ENCODE data around the gene HFE.
"Not testable (repeated sequence)": the region's sequence is repeated elsewhere in the genome, so short reads cannot be mapped to it uniquely, and the experiment has no call there.

The HFE gene

DNA sequence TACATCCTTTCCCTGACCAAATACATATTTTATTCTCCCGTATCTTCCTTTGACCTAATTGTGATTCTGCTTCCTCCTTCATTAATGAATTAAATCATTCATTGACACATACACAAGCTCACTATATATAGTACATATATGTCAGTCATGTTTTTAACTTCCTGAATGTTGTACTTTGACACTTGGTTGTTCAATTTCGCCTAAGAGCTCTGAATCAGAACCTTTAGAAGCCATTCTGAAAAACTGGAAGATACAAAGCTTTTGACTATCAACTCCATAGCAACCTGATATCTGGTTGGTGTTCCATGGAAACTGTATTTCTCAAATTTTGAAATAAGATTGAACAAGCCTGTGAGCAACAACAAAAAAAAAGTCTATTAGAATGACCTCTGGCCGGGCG is 27.3 kb upstream of the HFE start:
- no peak for DNase-seq

- DNase-seq, result peak; percentile 74 to 77
Observed at GRCh38 chr6:26064619-26065257, 22.5 kb upstream of the HFE start.

DNA sequence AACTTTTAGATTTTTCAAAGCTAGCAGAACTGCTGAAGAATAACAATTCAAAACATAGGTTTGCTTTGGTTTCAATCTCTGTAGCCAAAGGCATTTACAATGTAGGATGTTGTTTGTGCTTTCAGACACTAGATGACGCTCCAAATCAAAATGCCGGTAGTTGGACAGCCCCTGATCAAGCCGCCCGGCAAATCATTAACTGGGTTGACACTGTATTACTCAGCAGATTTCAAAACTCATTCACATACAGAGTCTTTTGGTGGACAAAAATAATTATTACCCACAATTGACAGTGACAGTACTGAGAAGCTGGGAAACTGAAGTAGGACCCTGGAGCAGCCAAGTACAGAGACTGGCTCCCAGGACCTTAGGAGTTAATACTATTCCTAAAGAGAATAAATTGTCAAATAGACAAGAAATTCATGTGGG is 21.3 kb upstream of the HFE start:
- peak; percentile 74 to 85 for DNase-seq

DNA sequence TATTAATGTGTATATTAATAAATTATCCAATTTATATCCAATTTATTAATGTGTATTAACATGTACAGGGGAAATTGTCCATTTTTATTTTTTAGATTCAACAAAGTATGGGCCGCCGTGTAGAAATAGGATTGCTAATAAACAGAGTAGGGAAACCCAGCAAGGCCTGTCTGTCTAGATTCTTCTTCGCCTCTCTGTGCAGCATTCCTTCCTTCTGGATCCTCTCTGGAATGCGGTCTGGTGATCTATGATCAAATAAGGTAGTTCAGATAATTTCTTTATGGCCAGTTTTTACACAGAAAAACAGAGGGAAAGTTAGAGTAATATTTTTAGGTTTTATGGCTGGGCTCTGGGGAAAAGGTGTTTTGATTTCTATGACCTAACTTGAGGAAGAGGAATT is 19.9 kb upstream of the HFE start:
- DNase-seq, result no peak

DNA sequence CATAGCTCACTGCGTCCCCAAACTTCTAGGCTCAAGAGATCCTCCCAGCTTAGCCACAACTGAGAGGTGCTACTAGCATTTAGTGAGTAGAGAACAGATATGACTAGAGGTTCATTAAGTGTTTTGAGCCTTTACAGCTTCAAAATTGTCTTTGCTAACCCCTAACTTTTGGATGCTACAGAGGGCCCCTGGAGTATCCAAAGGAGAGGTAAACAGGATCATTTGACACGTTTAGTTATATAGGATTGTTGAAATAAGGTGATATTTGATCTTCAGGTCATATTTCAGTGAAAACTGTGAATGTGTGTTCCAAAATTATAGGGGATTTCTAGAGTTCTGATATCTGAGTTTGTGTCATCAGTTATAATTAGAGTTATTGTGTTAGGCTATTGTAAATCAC is 19.2 kb upstream of the HFE start:
- DNase-seq, result no peak

DNA sequence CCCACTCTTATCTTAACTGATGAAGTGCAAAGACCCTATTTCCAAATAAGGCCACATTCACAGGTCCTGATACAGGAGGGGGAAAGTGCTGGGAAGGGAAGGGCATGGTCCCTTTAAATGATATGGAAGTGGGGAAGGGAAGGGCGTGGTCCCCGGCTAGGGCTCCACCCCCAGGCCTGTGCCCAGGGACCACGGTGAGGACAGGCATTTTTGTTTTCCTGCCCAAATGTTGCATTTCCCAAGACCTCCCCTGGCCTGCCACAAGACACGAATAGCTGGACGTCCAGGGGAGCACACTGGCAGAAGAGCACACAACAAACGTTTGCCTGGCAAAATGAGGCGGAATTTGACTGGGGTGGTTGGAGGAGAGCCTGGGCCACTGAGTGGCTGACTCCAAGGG is 16.1 kb upstream of the HFE start:
- no peak for DNase-seq

DNA sequence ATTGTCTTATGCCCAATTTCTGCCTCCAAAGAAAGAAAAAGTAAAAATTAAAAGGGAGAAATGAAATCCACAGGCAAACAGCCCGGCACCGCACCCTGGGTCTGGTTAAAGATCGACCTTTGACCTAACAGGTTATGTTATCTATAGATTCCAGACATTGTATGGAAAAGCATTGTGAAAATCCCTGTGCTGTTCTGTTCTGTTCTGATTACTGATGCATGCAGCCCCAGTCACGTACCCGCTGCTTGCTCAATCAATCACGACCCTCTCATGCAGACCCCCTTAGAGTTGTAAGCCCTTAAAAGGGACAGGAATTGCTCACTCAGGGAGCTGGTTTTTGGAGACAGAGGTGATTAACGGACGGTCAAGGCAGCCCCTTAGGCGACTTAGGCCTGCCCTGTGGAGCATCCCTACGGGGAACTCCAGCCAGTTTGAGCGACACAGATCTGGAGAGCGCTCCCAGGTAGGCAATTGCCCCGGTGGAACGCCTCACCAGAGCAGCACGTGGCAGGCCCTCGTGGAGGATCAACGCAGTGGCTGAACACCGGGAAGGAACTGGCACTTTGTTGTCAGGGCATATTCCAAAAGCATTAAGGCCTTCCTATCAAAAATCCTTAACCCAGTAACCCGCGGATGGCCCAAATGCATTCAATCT is 12.0 kb upstream of the HFE start:
- no peak for DNase-seq

GRCh38 chr6:26078066-26078465 is 9.2 kb upstream of the HFE start:
- DNase-seq, result not testable (repeated sequence)

GRCh38 chr6:26081096-26081495 is 6.1 kb upstream of the HFE start:
- DNase-seq, result not testable (repeated sequence)

- DNase-seq, result no peak
Observed at GRCh38 chr6:26086211-26086610, 1.0 kb upstream of the HFE start.

DNA sequence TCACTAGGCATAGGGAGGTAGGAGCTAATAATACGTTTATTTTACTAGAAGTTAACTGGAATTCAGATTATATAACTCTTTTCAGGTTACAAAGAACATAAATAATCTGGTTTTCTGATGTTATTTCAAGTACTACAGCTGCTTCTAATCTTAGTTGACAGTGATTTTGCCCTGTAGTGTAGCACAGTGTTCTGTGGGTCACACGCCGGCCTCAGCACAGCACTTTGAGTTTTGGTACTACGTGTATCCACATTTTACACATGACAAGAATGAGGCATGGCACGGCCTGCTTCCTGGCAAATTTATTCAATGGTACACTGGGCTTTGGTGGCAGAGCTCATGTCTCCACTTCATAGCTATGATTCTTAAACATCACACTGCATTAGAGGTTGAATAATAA is 1.1 kb downstream of the HFE start:
- DNase-seq, result no peak

DNA sequence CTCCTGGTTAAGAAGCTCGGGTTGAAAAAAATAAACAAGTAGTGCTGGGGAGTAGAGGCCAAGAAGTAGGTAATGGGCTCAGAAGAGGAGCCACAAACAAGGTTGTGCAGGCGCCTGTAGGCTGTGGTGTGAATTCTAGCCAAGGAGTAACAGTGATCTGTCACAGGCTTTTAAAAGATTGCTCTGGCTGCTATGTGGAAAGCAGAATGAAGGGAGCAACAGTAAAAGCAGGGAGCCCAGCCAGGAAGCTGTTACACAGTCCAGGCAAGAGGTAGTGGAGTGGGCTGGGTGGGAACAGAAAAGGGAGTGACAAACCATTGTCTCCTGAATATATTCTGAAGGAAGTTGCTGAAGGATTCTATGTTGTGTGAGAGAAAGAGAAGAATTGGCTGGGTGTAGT is 2.0 kb downstream of the HFE start:
- no peak for DNase-seq

GRCh38 chr6:26092443-26092842 is 5.2 kb downstream of the HFE start:
- DNase-seq, result no peak

- DNase-seq, result no peak
Observed at GRCh38 chr6:26094036-26094435, 6.8 kb downstream of the HFE start.

DNA sequence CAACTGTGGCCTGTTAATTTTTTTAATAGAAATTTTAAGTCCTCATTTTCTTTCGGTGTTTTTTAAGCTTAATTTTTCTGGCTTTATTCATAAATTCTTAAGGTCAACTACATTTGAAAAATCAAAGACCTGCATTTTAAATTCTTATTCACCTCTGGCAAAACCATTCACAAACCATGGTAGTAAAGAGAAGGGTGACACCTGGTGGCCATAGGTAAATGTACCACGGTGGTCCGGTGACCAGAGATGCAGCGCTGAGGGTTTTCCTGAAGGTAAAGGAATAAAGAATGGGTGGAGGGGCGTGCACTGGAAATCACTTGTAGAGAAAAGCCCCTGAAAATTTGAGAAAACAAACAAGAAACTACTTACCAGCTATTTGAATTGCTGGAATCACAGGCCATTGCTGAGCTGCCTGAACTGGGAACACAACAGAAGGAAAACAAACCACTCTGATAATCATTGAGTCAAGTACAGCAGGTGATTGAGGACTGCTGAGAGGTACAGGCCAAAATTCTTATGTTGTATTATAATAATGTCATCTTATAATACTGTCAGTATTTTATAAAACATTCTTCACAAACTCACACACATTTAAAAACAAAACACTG is 10.1 kb downstream of the HFE start:
- DNase-seq, result peak; percentile 64 to 76

- no peak for DNase-seq
Observed at GRCh38 chr6:26103141-26103769, 16.0 kb downstream of the HFE start.

DNA sequence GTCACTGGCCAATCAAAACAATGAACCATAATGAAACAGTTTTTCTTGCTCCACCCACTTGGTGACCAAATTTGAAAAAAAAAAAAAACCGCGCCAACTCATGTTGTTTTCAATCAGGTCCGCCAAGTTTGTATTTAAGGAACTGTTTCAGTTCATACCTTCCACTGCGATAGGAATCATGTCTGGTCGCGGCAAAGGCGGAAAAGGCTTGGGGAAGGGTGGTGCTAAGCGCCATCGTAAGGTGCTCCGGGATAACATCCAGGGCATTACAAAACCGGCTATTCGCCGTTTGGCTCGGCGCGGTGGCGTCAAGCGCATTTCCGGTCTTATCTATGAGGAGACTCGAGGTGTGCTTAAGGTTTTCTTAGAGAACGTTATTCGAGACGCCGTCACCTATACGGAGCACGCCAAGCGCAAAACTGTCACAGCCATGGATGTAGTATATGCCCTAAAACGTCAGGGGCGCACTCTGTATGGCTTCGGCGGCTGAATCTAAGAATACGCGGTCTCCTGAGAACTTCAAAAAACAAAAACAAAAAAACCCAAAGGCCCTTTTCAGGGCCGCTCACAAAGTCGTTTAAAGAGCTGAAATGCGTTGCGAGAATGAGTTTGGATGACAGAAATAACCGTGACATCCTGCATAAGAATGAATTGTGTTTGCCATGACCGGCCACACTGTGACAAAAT is 16.7 kb downstream of the HFE start:
- peak; percentile 98 for DNase-seq

GRCh38 chr6:26104457-26105108 is 17.4 kb downstream of the HFE start:
- DNase-seq, result no peak

DNA sequence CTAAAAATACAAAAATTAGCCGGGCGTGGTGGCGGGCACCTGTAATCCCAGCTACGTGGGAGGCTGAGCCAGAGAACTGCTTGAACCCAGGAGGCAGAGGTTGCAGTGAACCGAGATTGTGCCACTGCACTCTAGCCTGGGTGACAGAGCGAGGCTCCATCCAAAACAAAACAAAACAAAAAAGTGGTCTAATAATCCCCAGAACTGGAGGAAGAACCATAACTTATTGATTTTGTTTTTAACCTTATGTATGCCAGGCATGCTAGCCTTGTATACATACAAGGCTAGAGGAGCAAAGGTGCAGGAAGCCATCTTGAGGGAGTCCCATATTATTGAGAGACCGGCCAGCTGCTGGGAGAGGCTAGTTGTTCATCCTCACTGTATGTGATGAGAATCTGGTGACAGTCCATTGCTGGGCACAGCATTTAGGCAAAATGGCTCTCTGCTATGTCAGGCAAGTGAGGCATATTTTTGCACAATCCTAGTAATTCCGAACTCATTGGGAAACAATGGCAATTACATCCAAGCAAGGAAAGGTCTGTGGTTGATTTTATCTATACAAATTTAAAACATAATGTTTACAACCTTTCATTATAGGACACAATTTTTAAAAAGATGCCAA is 18.0 kb downstream of the HFE start:
- no peak for DNase-seq

DNA sequence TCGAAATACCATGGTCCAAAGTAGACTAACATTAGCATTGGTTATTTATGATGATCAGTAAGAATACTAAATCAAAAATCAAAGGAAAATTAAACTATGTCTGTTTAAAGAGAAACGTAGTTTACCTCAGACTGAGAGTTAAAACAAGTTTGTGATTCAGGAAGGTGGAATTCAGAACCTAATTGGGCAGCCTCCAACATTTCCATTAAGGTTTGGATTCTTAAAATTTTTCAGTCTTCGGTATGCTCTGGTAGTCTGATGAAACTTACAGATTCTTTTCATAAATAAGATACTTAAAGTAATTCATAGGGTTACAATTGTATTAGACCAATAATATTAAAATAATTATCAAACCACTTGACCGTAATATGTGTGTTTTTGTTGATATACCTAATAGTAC is 18.6 kb downstream of the HFE start:
- no peak for DNase-seq

- DNase-seq, result no peak
Observed at GRCh38 chr6:26107935-26108334, 20.7 kb downstream of the HFE start.

GRCh38 chr6:26109772-26110171 is 22.5 kb downstream of the HFE start:
- DNase-seq, result no peak

All from Kasumi-1 (cell line).